Activated naive CD4-positive, alpha-beta T cell treated with anti-CD3 and anti-CD28 coated beads, Interleukin-2, amount 50 U/mL, for 24 hours (primary cell): ENCODE measurements around the gene WEE1.

Experiments used
- H3K27ac Mint-ChIP-seq: one replicate; pipeline ENCODE4 v1.8.0; 2021; ENCODE audit warnings: mild to moderate bottlenecking, mixed read lengths
- H3K27me3 Mint-ChIP-seq: one replicate; pipeline ENCODE4 v1.8.0; 2021; ENCODE audit warnings: mixed read lengths
- H3K36me3 Mint-ChIP-seq: one replicate; pipeline ENCODE4 v1.8.0; 2021; ENCODE audit warnings: mixed read lengths
- H3K4me1 Mint-ChIP-seq: one replicate; pipeline ENCODE4 v1.8.0; 2021; ENCODE audit warnings: mixed read lengths
- H3K4me3 Mint-ChIP-seq: one replicate; pipeline ENCODE4 v1.8.0; 2021; ENCODE audit warnings: mild to moderate bottlenecking, mixed read lengths
- H3K9me3 Mint-ChIP-seq: one replicate; pipeline ENCODE4 v1.8.0; 2021; ENCODE audit warnings: mixed read lengths

WEE1 gene

GRCh38 chr11:9573775-9574621, 528 bp downstream of the WEE1 start:
- peaks cover 8% of the 10 kb centered on the region for H3K36me3 Mint-ChIP-seq
- peaks cover 20% of the 10 kb centered on the region for H3K4me1 Mint-ChIP-seq
- peak overlapping the region; percentile 88 for H3K27ac Mint-ChIP-seq
- H3K27me3 Mint-ChIP-seq = peaks cover 4% of the 10 kb centered on the region
- H3K9me3 Mint-ChIP-seq = no peaks in the 10 kb centered on the region
- H3K4me3 Mint-ChIP-seq = peak overlapping the region; percentile 94

GRCh38 chr11:9574622-9575259, 1.3 kb downstream of the WEE1 start:
- Mint-ChIP-seq H3K27ac (peak overlapping the region; percentile 88), H3K9me3 (no peaks in the 10 kb centered on the region), H3K27me3 (peaks cover 4% of the 10 kb centered on the region), H3K4me3 (peak overlapping the region; percentile 94), H3K4me1 (peaks cover 20% of the 10 kb centered on the region), H3K36me3 (peaks cover 12% of the 10 kb centered on the region)

GRCh38 chr11:9575260-9576240, 2.1 kb downstream of the WEE1 start:
- Mint-ChIP-seq H3K27ac (peak overlapping the region; percentile 88), H3K36me3 (peaks cover 12% of the 10 kb centered on the region), H3K27me3 (peaks cover 4% of the 10 kb centered on the region), H3K9me3 (no peaks in the 10 kb centered on the region), H3K4me3 (peak overlapping the region; percentile 94), H3K4me1 (peaks cover 20% of the 10 kb centered on the region)

- Mint-ChIP-seq H3K4me1 (peaks cover 20% of the 10 kb centered on the region), H3K36me3 (peaks cover 22% of the 10 kb centered on the region), H3K4me3 (peak overlapping the region; percentile 43), H3K27ac (no peak overlapping the region), H3K9me3 (no peaks in the 10 kb centered on the region), H3K27me3 (peaks cover 4% of the 10 kb centered on the region)
Measured at GRCh38 chr11:9576701-9577381, 3.4 kb downstream of the WEE1 start.

GRCh38 chr11:9577556-9577955, 4.1 kb downstream of the WEE1 start:
- H3K4me1 Mint-ChIP-seq = peaks cover 20% of the 10 kb centered on the region
- H3K4me3 Mint-ChIP-seq = peak overlapping the region; percentile 63
- H3K9me3 Mint-ChIP-seq = no peaks in the 10 kb centered on the region
- peak overlapping the region; percentile 48 for H3K27ac Mint-ChIP-seq
- peaks cover 4% of the 10 kb centered on the region for H3K27me3 Mint-ChIP-seq
- H3K36me3 Mint-ChIP-seq = peaks cover 24% of the 10 kb centered on the region

- H3K4me1 Mint-ChIP-seq = peaks cover 10% of the 10 kb centered on the region
- H3K4me3 Mint-ChIP-seq = no peak overlapping the region
- no peaks in the 10 kb centered on the region for H3K27me3 Mint-ChIP-seq
- no peak overlapping the region for H3K27ac Mint-ChIP-seq
- H3K9me3 Mint-ChIP-seq = no peaks in the 10 kb centered on the region
- H3K36me3 Mint-ChIP-seq = peaks cover 22% of the 10 kb centered on the region
Measured at GRCh38 chr11:9580894-9581293, 7.4 kb downstream of the WEE1 start.

- Mint-ChIP-seq H3K27ac (no peak overlapping the region), H3K9me3 (no peaks in the 10 kb centered on the region), H3K4me3 (no peak overlapping the region), H3K4me1 (peaks cover 8% of the 10 kb centered on the region), H3K27me3 (no peaks in the 10 kb centered on the region), H3K36me3 (peaks cover 25% of the 10 kb centered on the region)
Measured at GRCh38 chr11:9581556-9582161, 8.2 kb downstream of the WEE1 start.

- Mint-ChIP-seq H3K9me3 (no peaks in the 10 kb centered on the region), H3K36me3 (peaks cover 14% of the 10 kb centered on the region)
Measured at GRCh38 chr11:9590717-9591116, 17.2 kb downstream of the WEE1 start.

GRCh38 chr11:9594267-9595046, 21.0 kb downstream of the WEE1 start:
- Mint-ChIP-seq H3K27ac (no peak overlapping the region), H3K36me3 (no peaks in the 10 kb centered on the region), H3K4me3 (no peak overlapping the region), H3K27me3 (no peaks in the 10 kb centered on the region), H3K9me3 (no peaks in the 10 kb centered on the region), H3K4me1 (no peaks in the 10 kb centered on the region)

More at GRCh38 chr11:9590717-9591116, 17.2 kb downstream of the WEE1 start:
- Mint-ChIP-seq H3K4me3 (no peak overlapping the region), H3K27ac (no peak overlapping the region), H3K27me3 (no peaks in the 10 kb centered on the region), H3K4me1 (no peaks in the 10 kb centered on the region)

- H3K9me3 Mint-ChIP-seq = no peaks in the 10 kb centered on the region
- H3K4me3 Mint-ChIP-seq = no peak overlapping the region
- no peaks in the 10 kb centered on the region for H3K36me3 Mint-ChIP-seq
- H3K27ac Mint-ChIP-seq = peak overlapping the region; percentile 4
- H3K4me1 Mint-ChIP-seq = peaks cover 16% of the 10 kb centered on the region
- no peaks in the 10 kb centered on the region for H3K27me3 Mint-ChIP-seq
Measured at GRCh38 chr11:9596926-9597464, 23.5 kb downstream of the WEE1 start.

- H3K9me3 Mint-ChIP-seq = no peaks in the 10 kb centered on the region
- H3K27me3 Mint-ChIP-seq = no peaks in the 10 kb centered on the region
- H3K4me3 Mint-ChIP-seq = no peak overlapping the region
- peak overlapping the region; percentile 47 for H3K27ac Mint-ChIP-seq
- H3K36me3 Mint-ChIP-seq = no peaks in the 10 kb centered on the region
- H3K4me1 Mint-ChIP-seq = peaks cover 19% of the 10 kb centered on the region
Measured at GRCh38 chr11:9600166-9600565, 26.7 kb downstream of the WEE1 start.

GRCh38 chr11:9600644-9601036, 27.2 kb downstream of the WEE1 start:
- H3K36me3 Mint-ChIP-seq = no peaks in the 10 kb centered on the region
- H3K27me3 Mint-ChIP-seq = no peaks in the 10 kb centered on the region
- H3K27ac Mint-ChIP-seq = peak overlapping the region; percentile 47
- H3K4me1 Mint-ChIP-seq = peaks cover 19% of the 10 kb centered on the region
- peak overlapping the region; percentile 23 for H3K4me3 Mint-ChIP-seq
- no peaks in the 10 kb centered on the region for H3K9me3 Mint-ChIP-seq

GRCh38 chr11:9601037-9601875, 27.8 kb downstream of the WEE1 start:
- Mint-ChIP-seq H3K27me3 (no peaks in the 10 kb centered on the region), H3K4me1 (peaks cover 19% of the 10 kb centered on the region), H3K4me3 (peak overlapping the region; percentile 56), H3K36me3 (no peaks in the 10 kb centered on the region), H3K27ac (peak overlapping the region; percentile 78), H3K9me3 (no peaks in the 10 kb centered on the region)
